A172 (cell line): Measurements from ENCODE around the gene TMEM31. TPM values are rescaled to one million over a fixed set of nuclear protein-coding genes. Genes with fewer than 3 reads are reported as not detected.
A peak's percentile ranks its signal among the peaks of the same experiment; 100 is the strongest.
"Not testable (repeated sequence)": the region's sequence is repeated elsewhere in the genome, so short reads cannot be mapped to it uniquely, and the experiment has no call there.

Experiments
- DNase-seq: peaks from one replicate; pipeline ENCODE4 v3.0.0-alpha.2; 2015; ENCODE audit warnings: low spot score
- total RNA-seq: library from RNA; depleted of rRNA; stranded (reverse); fragments of >200 nt; shearing (Covaris generic); gene quantifications from 2 replicates; pipeline ENCODE4 v1.2.3, GENCODE V29; 2014; rRNA removed

Gene TMEM31
- total RNA-seq, 1 experiment from 2014 or later, result not detected

DNA sequence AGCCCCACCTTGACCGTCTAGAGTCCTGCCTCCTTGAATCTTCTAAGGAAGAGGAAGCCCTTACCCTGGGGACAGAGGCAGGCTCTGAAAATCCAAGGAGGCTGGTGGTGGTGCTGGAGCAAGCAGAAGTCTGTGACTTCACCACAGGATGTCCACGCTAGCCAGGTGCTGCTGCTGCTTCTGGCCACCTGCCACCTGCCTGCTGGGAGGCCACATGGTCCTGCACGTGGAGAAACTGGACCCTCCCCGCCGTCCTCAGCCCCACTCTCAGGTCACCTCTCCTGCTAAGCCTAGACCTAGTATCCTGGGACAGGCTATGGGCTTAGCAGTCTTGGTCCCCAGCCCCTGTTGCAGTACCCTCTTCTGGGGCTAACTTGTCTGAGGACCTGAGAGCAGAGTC lies 15.8 kb downstream of the TMEM31 start:
- DNase-seq, result no peak

- no peak for DNase-seq
Measured at GRCh38 chrX:103727115-103727514, 16.4 kb downstream of the TMEM31 start.

- DNase-seq, result no peak
Measured at GRCh38 chrX:103729015-103729414, 18.3 kb downstream of the TMEM31 start.

DNA sequence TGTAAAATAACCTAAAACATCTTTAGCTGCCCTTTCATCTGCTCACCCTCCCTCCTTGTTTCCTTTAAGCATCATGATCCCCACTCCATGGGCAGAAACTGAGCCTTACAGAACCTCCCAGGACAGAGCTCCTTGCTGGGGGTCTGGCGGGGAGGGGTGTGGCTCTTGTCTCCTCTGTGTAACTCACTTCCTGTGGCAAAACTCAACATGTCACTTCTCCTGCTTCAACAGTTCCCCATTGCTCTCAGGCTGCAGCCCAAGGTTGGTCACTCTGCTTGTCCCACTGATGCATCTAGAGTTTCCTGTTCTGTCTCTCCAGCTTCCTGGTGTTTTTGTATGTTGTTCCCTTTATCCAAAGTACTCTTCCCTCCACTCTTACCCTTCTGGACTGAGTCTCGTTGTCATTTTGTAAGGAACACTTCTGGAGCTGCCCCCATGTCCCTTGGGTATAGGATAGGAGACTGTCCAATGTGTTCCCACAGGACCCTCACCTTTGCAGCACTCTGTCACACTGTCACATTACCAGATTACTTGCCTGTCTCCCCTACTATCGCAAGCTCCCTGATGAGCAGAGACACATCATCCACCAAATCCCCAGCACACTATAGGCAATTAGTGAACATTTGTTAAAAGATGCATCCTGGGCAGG lies 19.6 kb downstream of the TMEM31 start:
- DNase-seq, result no peak

DNA sequence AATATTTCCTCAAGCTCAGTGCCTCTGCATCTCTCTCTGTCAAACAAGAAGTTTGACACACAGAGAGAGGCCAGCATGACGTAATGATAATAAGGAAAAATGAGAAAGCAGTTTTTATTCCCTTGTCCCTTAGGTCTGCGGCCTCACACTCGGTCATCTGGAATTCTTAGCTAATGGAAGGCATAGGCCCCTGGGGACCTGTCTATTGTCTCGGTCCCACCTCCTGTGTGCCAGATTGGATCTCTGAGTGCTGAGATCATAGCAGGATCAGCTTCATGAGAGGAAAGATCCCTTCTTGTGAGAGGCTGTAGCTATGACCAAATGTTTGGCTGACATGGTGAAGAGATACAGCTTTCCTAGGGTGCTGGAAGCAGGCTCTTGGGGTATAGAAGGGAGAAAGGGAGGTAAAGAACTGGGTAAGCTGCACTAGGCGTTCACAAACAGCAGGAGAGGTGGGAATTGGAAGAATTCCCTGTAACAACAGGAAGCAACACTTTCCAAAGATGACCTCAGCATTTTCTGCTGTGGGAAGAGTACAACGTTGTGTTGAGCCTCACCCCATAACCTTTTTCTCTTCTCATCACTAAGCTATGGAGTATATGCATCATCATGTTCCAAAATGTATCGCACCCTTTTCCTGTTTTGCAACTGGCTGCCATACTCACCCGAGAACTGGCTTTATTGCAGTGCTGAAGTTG lies 20.2 kb downstream of the TMEM31 start:
- DNase-seq, result peak; percentile 22

DNA sequence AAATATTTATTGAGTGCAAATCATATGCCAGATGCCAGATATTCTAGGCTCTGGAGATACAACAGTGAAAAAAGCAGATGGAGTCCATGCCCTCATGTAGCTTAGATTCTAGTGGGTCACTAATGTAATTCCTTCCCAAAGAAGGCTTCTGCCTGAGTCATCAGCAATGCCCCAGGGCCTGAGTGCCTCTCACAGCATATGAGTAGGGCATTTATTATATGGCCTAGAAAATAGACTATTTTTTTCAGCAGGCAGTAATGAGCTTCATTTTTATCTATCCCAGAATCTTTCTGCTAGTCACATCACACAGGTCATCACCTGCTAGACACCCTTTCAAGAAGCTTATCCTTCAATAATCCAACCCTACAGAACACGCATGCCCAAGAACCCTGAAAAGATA lies 22.3 kb downstream of the TMEM31 start:
- DNase-seq, result no peak

DNA sequence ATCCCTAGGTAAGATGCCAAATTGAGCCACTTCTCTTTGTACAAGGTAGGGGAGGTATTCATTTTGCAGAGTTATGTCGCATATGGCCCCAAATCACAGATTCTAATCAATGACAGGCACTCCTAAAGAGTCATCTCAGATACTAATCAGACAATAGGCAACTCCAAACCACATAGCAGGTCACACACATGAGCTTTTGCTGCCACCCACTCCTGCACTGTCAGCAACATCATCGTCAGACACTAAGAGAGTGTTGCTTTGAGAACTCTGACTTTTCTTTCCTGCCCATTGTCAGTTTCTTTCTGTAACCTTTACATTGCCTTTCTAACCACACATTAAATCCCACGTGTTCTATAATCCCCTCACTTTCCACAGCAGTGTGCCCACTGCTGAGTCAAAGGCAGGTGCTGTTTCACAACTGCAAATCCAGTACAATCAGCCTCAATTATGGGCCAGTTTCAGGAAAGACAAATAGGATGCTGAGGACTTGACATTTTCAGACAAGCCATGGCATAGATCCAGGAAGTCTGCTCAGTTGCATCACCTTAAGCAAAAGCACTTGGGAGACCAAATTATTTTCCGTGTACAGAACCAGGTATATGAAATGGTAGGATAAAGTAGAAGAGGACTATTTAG lies 23.5 kb downstream of the TMEM31 start:
- no peak for DNase-seq

DNA sequence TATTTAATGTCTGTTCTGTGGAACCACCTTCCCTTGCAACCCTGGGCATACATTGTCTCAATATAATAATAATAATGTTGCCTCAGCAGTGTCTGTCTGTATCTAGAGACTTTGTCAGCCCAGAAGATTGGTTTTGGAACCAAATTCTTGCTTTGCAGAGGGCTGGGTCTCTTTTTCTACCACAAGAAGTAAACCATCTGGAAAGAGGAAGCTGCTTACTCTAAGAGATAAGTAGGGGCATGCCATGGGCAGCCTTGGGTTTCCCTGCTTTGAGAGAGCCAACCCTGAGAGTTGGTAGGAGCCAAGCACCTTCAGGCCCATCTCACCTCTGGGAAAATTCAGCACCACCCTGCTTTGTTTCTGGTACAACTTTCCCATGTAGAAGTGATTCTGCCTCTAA lies 27.0 kb downstream of the TMEM31 start:
- DNase-seq, result no peak

- no peak for DNase-seq
Measured at GRCh38 chrX:103739421-103739820, 28.7 kb downstream of the TMEM31 start.

DNA sequence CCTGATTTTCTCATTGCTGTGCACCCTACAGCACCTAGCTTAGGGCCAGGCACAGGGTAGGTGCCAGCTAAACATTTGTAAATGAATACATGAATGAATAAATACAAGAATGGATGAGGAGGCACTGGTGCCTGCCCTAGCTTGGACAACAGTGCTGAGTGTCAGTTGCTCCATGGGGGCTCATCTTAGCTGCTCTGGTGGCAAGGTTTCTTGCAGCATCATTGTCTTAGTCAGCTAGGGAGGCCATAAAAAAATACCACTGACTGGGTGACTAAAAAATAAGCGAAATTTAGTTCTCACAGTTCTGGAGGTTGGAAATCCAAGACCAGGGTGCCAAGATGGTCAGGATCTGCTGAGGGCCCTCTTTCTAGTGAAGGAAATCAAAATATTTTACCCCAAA lies 31.2 kb downstream of the TMEM31 start:
- no peak for DNase-seq

- DNase-seq, result no peak
Measured at GRCh38 chrX:103742339-103742738, 31.6 kb downstream of the TMEM31 start.

GRCh38 chrX:103747163-103747562 lies 36.5 kb downstream of the TMEM31 start:
- DNase-seq, result no peak

DNA sequence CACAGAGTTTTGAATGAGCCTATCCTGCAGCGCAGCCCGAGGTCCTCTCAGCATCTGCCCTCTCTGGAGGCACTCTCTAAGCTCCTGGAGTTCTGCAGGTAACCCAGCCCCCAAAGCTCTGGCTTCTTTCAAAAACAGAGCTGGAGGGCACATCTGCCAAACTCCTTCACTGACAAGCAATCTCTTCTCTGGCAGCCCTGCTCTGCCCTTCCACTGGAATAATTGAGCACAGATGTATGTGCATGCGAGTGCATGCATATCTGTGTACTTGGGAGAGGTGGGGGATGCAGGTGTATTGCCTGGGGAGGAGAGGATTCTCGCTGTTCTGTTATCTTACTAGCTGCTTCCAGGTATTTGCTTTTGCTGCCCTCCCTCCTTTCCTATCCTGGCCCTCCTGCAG lies 43.7 kb downstream of the TMEM31 start:
- DNase-seq, result no peak

GRCh38 chrX:103756736-103757135 lies 46.0 kb downstream of the TMEM31 start:
- no peak for DNase-seq

DNA sequence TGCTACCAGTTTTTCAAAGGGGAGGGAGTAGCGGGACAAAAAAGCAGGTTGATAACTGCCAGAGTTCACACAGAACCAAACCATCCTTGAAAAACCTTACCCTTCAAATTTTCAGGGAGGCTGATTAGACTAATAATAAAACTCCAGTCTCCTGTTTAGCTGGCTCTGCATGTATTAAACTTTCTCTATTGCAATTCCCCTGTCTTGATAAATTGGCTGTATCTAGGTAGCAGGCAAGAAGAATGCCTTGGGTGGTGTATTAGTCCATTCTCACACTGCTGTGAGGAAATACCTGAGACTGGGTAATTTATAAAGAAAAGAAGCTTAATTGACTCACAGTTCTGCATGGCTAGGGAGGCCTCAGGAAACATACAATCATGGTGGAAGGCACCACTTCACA lies 47.8 kb downstream of the TMEM31 start:
- DNase-seq, result no peak

DNA sequence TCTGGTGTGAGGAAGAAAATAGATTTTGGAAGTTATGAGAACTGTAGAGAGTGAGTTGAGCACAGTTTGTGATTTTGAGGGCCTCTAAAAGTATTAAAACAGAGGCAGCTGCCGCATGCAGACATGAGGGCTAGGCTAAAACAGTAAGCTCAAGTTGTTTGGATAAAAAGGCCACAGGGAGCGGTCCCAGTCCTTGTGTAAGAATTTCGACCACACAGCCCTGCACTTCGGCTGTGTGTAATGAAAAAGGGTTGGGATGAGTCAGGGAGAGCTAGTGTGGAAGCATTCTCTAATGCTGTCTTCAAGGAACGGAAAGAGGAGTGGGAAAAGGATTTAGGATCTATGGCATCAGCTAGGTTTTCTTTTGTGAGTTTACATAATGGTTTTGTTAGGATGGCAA lies 52.8 kb downstream of the TMEM31 start:
- DNase-seq, result not testable (repeated sequence)

Other genes starting within 250 kb of the TMEM31 start
- gene RAB40A, start 191.4 kb upstream of the TMEM31 start, total RNA-seq, result not detected in 2 replicates
- gene TCEAL4, start 125.4 kb upstream of the TMEM31 start, total RNA-seq, result 63.3 and 63.9 TPM in 2 replicates
- 15.7 and 16.9 TPM in 2 replicates for gene TCEAL3, start 102.9 kb upstream of the TMEM31 start, total RNA-seq
- 26.3 and 43.2 TPM in 2 replicates for gene TCEAL1, start 81.9 kb upstream of the TMEM31 start, total RNA-seq
- gene MORF4L2, start 24.2 kb upstream of the TMEM31 start, total RNA-seq, result 347 and 427 TPM in 2 replicates
- gene PLP1, start 65.9 kb downstream of the TMEM31 start, total RNA-seq, result not detected in 2 replicates
- gene RAB9B, start 121.3 kb downstream of the TMEM31 start, total RNA-seq, result 0.96 and 3.3 TPM in 2 replicates